ACC112 (cell line): Measurements from ENCODE around the gene PIH1D1.

Experiments
- H2AFZ ChIP-seq: fragments of 200-600 bp; sonication (generic); one replicate; pipeline ENCODE4 v1.6.0; 2017; ENCODE audit warnings: antibody characterized with exemption, low read length; ENCODE audit not compliant: unreplicated experiment
- H3K27ac ChIP-seq: fragments of 200-600 bp; sonication (generic); 2 replicates; pipeline ENCODE4 v1.5.1; 2014; ENCODE audit warnings: low read depth, mild to moderate bottlenecking, antibody characterized with exemption, low read length, moderate library complexity
- H3K27me3 ChIP-seq: fragments of 200-600 bp; sonication (generic); 2 replicates; pipeline ENCODE4 v1.6.1; 2014; ENCODE audit warnings: mild to moderate bottlenecking, antibody characterized with exemption, low read length, moderate library complexity, mixed read lengths; ENCODE audit not compliant: insufficient read depth
- H3K36me3 ChIP-seq: fragments of 200-600 bp; sonication (generic); 2 replicates; pipeline ENCODE4 v1.6.1; 2016; ENCODE audit warnings: mild to moderate bottlenecking, antibody characterized with exemption, low read length, moderate library complexity, mixed read lengths; ENCODE audit not compliant: insufficient read depth
- H3K4me1 ChIP-seq: fragments of 200-600 bp; sonication (generic); one replicate; pipeline ENCODE4 v1.6.1; 2016; ENCODE audit warnings: low read length, mixed read lengths; ENCODE audit not compliant: insufficient read depth, unreplicated experiment, control insufficient read depth
- H3K4me3 ChIP-seq: fragments of 200-600 bp; sonication (generic); 2 replicates; pipeline ENCODE4 v1.5.1; 2014; ENCODE audit warnings: mild to moderate bottlenecking, low read depth, low read length
- H3K79me2 ChIP-seq: fragments of 200-600 bp; sonication (generic); one replicate; pipeline ENCODE4 v1.6.0; 2016; ENCODE audit warnings: low read length; ENCODE audit not compliant: control insufficient read depth, unreplicated experiment, insufficient read depth

Gene PIH1D1

GRCh38 chr19:49398931-49399330 is 52.7 kb downstream of the PIH1D1 start:
- no peak overlapping the region for H3K27ac ChIP-seq
- H3K27me3 ChIP-seq, result no peaks in the 10 kb centered on the region
- H3K4me1 ChIP-seq, result no peaks in the 10 kb centered on the region
- H3K4me3 ChIP-seq, result no peak overlapping the region
- H3K79me2 ChIP-seq, result no peaks in the 10 kb centered on the region
- no peaks in the 10 kb centered on the region for H3K36me3 ChIP-seq
- no peak overlapping the region for H2AFZ ChIP-seq

GRCh38 chr19:49398001-49398615 is 53.5 kb downstream of the PIH1D1 start:
- Histone ChIP-seq H3K36me3 (no peaks in the 10 kb centered on the region), H3K4me1 (no peaks in the 10 kb centered on the region), H3K4me3 (no peak overlapping the region), H3K27ac (no peak overlapping the region), H3K79me2 (no peaks in the 10 kb centered on the region), H2AFZ (no peak overlapping the region), H3K27me3 (no peaks in the 10 kb centered on the region)

- no peak overlapping the region for H3K4me3 ChIP-seq
- H3K79me2 ChIP-seq, result no peaks in the 10 kb centered on the region
- H2AFZ ChIP-seq, result no peak overlapping the region
- no peak overlapping the region for H3K27ac ChIP-seq
- no peaks in the 10 kb centered on the region for H3K36me3 ChIP-seq
- no peaks in the 10 kb centered on the region for H3K27me3 ChIP-seq
- H3K4me1 ChIP-seq, result no peaks in the 10 kb centered on the region
Measured at GRCh38 chr19:49396738-49397505, 54.7 kb downstream of the PIH1D1 start.
